ENCODE measurements around the gene MORF4L1.
A peak's percentile ranks its signal among the peaks of the same experiment; 100 is the strongest.
"Not testable (repeated sequence)": the region's sequence is repeated elsewhere in the genome, so short reads cannot be mapped to it uniquely, and the experiment has no call there.

The MORF4L1 gene

DNA sequence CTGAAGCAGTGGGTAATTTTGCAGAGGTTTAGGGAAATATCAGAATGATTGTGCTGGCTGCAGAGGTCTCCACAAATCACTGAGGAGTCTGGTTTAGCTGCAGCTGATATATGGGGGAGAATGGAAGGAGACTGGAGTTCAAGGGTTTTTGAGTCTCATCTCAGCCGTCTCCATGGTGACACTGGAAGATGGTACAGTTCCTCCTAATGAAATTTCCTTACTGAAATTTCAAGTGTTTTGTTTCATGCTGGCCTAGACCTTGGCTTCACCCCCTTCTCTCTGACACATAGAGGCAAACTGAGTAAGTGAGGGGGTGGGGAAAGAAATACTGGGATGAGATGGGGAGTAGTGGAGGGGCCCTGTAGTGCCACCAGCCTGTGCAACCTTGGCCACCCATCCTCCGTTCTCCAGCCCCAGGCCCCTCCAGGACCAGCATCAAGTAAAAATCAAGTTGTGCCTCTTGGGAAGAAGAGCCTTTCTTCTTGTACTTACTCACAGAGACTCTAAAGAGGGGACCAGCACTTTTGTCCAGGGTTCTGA is 17.8 kb upstream of the MORF4L1 start:
- no peak for TF ChIP-seq POLR2A (IDR thresholded peaks at IDR 0.05; ENCODE audit: extremely low read depth, insufficient read length)
- no peak for DNase-seq (ENCODE audit: low read depth)
- H3K4me3 ChIP-seq (ENCODE audit: low read depth, low read length): no peak overlapping the region

DNA sequence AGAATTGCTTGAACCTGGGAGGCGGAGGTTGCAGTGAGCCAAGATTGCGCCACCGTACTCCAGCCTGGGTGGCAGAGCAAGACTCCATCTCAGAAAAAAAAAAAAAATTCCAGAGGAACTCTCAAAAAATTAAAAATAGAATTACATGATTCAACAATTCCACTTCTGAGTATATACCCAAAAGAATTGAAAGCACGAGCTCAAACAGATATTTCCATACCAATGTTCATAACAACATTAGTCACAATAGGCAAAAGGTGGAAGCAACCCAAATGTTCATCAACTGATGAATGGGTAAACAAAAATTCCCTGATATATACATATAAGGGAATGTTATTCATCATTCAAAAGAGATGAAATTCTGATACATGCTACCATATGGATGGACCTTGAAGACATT is 16.9 kb upstream of the MORF4L1 start:
- no peak overlapping the region for H3K4me3 ChIP-seq (ENCODE audit: low read depth, low read length)
- TF ChIP-seq MYC (IDR thresholded peaks at IDR 0.05; ENCODE audit: low read depth, low read length): no peak
- TF ChIP-seq, protein P1, sequence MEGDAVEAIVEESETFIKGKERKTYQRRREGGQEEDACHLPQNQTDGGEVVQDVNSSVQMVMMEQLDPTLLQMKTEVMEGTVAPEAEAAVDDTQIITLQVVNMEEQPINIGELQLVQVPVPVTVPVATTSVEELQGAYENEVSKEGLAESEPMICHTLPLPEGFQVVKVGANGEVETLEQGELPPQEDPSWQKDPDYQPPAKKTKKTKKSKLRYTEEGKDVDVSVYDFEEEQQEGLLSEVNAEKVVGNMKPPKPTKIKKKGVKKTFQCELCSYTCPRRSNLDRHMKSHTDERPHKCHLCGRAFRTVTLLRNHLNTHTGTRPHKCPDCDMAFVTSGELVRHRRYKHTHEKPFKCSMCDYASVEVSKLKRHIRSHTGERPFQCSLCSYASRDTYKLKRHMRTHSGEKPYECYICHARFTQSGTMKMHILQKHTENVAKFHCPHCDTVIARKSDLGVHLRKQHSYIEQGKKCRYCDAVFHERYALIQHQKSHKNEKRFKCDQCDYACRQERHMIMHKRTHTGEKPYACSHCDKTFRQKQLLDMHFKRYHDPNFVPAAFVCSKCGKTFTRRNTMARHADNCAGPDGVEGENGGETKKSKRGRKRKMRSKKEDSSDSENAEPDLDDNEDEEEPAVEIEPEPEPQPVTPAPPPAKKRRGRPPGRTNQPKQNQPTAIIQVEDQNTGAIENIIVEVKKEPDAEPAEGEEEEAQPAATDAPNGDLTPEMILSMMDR (IDR thresholded peaks at IDR 0.05; ENCODE audit: low read depth, low read length): no peak
- TF ChIP-seq, protein P2, sequence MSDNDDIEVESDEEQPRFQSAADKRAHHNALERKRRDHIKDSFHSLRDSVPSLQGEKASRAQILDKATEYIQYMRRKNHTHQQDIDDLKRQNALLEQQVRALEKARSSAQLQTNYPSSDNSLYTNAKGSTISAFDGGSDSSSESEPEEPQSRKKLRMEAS (IDR thresholded peaks at IDR 0.05; ENCODE audit: low read depth, low read length): no peak
- no peak for TF ChIP-seq POLR2A (IDR thresholded peaks at IDR 0.05; ENCODE audit: extremely low read depth, insufficient read length)
- no peak for DNase-seq (ENCODE audit: low read depth)

DNA sequence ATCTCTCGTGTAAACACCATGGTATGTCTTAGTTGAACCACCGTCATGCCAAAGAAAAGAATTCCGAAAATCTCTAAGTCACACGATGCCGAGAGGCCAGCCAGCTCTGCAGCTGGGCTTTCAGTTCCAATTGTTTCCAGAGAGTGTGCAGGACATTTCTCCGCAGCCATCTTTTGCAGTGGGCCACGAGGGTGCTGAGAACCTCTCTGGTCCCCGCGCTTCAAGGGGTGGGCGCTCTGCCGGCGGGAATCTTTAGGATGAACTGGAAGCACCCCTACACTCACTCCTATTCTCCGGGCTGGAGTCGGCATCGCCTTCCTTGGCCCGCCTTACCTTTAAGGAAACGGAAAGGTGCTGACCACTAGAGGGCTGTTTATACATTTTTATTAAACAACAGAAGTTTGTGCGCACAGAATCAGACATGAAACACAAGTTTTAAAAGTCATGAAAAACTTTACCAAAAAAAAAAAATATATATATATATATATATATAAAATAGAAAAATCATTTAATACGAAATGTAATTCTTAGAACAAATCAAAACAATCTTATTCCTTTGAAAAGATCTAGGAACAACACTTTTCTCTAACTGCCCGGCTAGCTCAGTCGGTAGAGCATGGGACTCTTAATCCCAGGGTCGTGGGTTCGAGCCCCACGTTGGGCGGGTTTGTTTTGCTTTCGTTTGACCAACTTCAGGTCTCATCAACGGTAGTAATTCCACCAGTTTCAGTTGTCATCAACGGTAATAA is 12.5 kb upstream of the MORF4L1 start:
- H3K4me3 ChIP-seq (ENCODE audit: low read depth, low read length): peak overlapping the region; percentile 55
- peak; percentile 83 for DNase-seq (ENCODE audit: low read depth)
- TF ChIP-seq, protein P1 (IDR thresholded peaks at IDR 0.05; ENCODE audit: low read depth, low read length): peak; percentile 26
- TF ChIP-seq, protein P2 (IDR thresholded peaks at IDR 0.05; ENCODE audit: low read depth, low read length): 0 out of 2 replicates have a peak, but pooled peaks have one; percentile 42
- TF ChIP-seq POLR2A (IDR thresholded peaks at IDR 0.05; ENCODE audit: extremely low read depth, insufficient read length) (no peak), MYC (IDR thresholded peaks at IDR 0.05; ENCODE audit: low read depth, low read length) (peak; percentile 47; the same call in 1 of the 2 replicates)

DNA sequence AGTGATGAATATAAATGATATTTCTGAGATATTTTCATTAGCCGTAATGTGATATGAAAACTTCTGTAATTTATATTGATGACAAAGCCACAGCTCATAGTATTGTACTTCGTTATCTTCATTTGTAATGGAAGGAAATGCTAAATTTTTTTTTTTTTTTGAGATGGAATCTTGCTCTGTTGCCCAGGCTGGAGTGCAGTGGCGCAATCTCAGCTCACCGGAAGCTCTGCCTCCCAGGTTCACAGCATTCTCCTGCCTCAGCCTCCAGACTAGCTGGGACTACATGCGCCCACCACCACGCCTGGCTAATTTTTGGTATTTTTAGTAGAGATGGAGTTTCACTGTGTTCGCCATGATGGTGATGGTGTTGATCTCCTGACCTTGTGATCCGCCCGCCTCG is 7.1 kb upstream of the MORF4L1 start:
- H3K4me3 ChIP-seq (ENCODE audit: low read depth, low read length); DNase-seq (ENCODE audit: low read depth): not testable (repeated sequence)

DNA sequence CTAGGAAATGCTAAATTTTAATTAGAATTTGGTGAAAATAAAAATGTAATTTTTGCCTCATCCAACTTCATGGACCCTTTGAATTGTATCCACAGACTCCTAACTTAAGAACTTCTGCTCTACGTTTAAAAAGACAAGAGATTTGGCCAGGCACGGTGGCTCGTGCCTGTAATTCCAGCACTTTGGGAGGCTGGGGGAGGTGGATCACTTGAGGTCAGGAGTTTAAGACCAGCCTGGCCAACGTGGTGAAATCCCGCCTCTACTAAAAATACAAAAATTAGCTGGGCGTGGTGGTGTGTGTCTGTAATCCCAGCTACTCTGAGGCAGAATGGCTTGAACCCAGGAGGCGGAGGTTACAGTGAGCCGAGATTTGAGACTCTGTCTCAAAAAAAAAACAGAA is 6.7 kb upstream of the MORF4L1 start:
- DNase-seq (ENCODE audit: low read depth): not testable (repeated sequence)

DNA sequence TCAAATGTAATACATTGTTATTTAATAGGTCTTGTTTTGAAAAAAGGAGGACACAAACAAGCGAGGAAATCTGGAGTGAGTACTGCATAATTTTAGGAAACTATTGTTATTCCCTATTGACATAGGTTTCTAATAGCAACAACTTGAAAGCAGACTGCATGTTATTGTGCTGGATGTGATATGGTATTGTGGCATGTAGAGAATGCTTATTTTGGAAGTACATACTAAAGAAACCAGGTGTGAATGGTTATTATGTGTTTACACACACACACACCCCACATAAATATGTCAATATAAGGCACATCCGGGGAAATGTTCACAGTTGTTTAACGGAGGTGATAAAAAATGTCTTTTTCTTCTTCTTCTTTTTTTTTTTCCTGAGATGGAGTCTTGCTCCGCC is 5.9 kb upstream of the MORF4L1 start:
- TF ChIP-seq MYC (IDR thresholded peaks at IDR 0.05; ENCODE audit: low read depth, low read length) (no peak), POLR2A (IDR thresholded peaks at IDR 0.05; ENCODE audit: extremely low read depth, insufficient read length) (no peak)
- TF ChIP-seq, protein P1 (IDR thresholded peaks at IDR 0.05; ENCODE audit: low read depth, low read length): no peak
- TF ChIP-seq, protein P2 (IDR thresholded peaks at IDR 0.05; ENCODE audit: low read depth, low read length): no peak
- H3K4me3 ChIP-seq (ENCODE audit: low read depth, low read length): no peak overlapping the region
- DNase-seq (ENCODE audit: low read depth): no peak

More for the DNA sequence above, 6.7 kb upstream of the MORF4L1 start:
- H3K4me3 ChIP-seq (ENCODE audit: low read depth, low read length): not testable (repeated sequence)

DNA sequence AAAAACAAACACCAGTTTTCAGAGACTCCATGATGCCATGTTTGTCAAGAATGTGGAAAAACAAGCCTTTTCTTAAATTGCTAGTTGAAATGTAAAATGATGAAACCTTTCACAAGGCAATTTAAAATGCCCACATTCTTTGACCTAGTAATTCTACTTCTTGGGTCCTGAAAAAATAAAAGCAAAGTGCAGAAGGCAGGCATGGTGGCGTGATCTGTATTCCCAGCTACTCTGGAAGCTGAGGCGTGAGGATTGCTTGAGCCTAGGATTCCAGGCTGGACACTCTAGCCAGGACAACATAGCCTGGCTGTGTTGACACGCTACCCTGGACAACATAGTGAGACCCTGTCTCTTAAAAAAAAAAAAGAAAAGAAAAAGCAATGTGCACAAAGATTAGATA is 4.3 kb upstream of the MORF4L1 start:
- H3K4me3 ChIP-seq (ENCODE audit: low read depth, low read length): no peak overlapping the region
- DNase-seq (ENCODE audit: low read depth): no peak
- TF ChIP-seq, protein P1 (IDR thresholded peaks at IDR 0.05; ENCODE audit: low read depth, low read length): no peak
- TF ChIP-seq POLR2A (IDR thresholded peaks at IDR 0.05; ENCODE audit: extremely low read depth, insufficient read length) (no peak), MYC (IDR thresholded peaks at IDR 0.05; ENCODE audit: low read depth, low read length) (no peak)
- TF ChIP-seq, protein P2 (IDR thresholded peaks at IDR 0.05; ENCODE audit: low read depth, low read length): no peak

DNA sequence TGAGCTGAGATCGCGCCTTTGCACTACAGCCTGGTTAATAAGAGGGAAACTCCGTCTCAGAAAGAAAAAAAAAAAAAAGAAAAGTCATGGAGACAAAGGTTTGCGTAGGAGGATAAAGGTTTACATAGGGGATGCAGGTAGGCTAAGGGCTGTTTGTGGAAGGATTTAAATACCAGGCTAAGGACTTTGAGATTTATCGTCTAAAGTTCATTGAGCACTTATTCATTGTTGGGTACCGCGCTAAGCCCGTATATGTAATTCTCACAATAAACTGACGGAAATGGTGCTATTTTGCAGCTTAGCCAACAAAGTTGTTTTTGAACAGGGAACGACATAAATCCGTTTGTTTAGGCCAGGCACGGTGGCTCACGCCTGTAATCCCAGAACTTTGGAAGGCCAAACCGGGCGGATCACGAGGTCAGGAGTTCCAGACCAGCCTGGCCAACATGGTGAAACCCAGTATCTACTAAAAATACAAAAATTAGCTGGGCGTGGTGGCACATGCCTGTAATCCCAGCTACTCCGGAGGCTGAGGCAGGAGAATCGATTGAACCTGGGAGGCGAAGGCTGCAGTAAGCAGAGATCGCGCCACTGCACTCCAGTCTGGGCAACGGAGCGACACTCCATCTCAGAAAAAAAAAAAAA is 1.1 kb upstream of the MORF4L1 start:
- not testable (repeated sequence) for H3K4me3 ChIP-seq (ENCODE audit: low read depth, low read length); DNase-seq (ENCODE audit: low read depth)
